ENCODE results near the gene ZBTB14.

ZBTB14 gene

DNA sequence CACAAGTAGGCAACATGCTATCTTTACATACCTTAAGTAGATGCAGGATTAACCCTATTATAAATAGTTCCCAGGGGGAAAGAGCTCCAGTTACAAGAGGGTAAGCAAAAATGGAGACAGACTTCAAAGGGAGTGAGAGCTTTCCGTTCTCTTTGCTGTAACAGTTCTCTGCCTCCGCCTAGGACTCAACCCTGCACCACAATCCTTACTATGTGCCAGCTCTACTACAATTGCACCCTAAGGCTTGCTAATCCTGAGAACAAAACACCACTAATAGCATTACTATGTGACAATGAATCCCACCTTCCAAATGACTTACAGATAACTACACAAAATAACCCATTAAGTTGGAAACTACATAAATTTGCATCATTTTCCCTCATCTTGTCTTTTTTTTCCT is 7.7 kb downstream of the ZBTB14 start:
- DNase-seq = no peak

DNA sequence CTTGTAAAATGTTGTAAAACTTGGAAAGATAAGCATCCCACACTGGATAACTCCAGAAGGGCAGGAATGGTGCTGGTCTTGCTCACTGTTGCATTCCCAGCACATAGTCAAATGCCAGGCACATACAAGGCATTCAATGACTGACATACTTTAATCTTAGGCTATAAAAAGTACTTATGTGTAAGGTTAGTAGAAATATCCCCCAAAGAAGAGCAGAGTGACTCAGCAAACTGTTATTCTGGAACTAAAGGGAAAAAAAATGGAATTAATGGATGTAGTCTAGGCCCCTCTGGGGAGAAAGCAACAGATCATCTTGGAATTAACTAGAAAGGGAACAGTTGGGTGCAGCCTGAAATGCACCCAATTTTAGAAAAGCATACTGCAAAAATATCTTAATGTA is 9.0 kb downstream of the ZBTB14 start:
- DNase-seq = no peak

DNA sequence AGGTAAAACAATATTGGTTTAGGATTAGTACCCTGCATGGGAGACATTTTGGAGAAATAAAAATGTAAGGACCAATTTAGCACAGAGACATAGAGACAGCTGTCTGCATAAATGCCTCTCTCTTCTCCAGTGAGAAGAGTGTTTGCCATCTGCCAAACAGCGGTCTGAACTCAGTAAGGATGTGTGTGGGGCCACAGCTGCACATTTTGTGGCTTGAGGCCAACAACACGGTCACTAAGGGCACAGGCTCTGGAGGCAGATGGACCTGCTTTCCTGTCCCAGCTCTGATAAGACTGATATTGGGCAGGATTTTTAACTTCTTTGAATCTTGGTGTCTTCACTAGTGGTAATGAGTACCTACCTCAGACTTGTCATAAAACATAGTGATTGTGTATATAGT is 10.2 kb downstream of the ZBTB14 start:
- peak; percentile 68 for DNase-seq

DNA sequence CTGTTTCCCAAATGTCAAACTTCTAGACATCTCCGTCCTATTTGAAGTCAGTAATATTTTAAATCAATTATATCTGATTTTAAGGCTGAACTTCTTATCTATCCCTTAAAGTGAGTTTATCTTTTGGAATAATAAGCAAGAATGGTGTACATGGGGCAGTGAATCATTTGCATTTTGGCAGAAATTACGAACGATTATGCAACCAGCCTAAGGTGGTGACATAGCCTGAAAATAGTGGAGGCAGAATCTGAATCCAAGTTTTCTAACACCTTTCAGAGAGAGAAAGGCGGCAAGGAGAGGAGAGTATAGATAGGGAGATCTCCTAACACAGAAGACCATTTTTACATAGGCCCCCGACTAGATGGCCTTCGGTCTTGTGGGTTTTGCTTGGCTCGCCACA is 10.7 kb downstream of the ZBTB14 start:
- no peak for DNase-seq

DNA sequence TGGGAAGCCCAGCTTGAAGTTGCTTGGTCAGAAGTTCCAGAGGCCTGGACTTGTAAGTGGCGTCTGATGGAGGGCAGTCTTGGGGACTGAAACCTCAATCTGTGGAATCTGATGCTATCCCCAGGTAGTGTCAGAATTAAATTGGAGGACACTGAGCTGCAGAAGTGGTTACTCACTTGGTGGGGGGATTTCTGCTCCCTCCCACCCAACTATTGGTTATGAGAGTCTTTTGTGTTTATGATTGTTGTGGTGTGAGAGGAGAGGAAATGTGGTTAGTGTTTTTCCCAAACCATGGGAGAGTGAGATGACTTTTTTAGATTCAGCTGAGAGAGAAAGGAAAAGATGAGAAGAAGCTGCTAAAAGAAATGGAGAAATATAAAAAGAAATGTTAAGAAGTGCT is 12.8 kb downstream of the ZBTB14 start:
- no peak for DNase-seq

DNA sequence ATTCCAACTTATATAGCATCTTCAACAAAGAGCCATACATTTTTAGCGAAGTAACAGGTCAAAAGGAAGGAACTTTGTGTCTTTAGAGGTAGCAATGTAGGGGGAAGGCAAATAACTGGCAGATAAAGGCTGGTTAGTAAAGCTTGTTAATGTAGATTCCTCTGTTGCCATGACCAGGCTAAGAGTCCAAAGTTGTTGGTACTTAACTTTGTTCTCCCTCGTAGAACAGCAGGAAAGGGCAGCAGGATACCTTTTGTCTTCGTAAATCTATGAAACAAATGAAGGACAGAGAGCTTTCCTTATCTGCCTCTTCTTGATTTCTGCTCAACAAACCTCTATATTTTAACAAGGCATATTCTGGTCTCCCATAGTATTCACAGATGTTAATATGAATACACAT is 18.6 kb downstream of the ZBTB14 start:
- DNase-seq = no peak

DNA sequence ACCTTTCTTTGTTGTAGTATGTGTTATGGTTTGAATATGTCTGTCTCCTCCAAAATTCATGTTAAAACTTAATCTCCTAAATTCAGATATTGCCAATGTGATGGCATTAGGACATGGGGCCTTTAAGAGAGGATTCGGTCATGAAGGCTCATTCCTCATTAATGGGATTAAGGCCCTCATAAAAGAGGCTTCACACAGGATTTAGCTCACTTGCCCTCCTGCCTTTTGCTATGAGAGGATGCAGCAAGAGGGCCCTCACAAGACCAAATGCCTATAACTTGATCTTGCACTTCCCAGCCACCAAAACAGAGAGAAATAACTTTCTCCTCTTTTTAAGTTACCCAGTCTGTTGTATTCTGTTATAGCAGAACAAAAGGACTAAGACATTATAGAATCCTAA is 19.7 kb downstream of the ZBTB14 start:
- DNase-seq = no peak

DNA sequence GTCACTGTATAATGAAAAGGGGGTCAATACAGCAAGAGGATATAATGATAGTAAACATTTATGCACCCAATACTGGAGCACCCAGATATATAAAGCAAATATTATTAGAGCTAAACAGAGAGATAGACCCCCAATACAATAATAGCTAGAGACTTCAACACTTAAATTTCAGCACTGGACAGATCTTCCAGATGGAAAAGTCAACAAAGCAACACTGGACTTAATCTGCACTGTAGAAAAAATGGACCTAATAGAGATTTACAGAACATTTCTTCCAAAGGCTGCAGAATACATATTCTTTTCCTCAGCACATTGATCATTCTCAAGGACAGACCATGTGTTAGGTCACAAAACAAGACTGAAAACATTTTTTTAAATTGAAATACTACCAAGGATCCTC is 26.7 kb downstream of the ZBTB14 start:
- DNase-seq = no peak

DNA sequence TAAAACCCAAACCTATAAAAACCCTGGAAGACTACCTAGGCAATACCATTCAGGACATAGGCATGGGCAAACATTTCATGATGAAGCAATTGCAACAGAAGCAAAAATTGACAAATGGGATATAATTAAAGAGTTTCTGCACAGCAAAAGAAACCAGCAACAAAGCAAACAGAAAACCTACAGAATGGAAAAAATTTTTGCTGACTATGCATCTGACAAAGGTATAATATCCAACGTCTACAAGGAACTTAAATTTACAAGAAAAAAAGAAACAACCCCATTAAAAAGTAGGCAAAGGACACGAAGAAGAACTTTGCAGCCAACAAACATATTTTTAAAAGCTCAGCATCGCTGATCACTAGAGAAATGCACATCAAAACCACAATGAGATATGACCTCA is 28.8 kb downstream of the ZBTB14 start:
- DNase-seq = no peak

DNA sequence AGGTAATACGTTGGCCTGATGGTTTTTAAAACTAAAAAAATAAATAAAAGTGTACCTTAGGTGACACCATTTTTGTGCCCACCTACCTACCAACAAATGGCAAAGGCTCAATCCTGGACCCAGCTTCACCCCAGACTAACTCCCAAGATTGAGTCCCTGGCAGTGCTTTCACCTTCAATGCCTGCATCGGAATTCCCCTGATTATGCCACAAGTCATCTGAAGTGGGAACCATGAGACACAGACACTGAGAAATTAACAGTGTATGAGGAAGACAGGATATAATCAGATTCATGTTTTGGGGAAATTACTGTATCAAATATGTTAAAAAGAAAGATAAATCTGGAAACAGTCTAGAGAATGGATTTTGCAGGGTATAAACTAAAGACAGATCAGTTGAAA is 41.6 kb downstream of the ZBTB14 start:
- DNase-seq = no peak

DNA sequence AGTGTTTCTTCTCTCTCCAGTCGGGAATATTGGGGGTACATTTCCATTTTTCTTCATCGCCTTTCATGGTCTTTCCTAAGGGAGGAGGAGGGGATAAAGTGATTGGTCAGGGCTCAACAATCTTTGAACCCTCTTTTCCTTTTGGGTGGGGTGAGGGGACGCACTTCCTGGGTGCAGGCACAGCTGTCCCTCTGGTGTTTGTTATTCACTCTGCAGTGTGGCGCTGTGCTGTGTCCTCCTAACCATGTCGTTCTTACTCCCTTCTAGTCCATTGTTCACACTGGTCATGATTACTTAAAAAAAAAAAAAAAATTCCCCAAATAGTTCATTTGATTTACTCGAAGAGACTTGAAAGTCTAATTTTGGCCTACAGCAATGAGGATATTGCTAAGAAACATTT is 44.4 kb downstream of the ZBTB14 start:
- no peak for DNase-seq

DNA sequence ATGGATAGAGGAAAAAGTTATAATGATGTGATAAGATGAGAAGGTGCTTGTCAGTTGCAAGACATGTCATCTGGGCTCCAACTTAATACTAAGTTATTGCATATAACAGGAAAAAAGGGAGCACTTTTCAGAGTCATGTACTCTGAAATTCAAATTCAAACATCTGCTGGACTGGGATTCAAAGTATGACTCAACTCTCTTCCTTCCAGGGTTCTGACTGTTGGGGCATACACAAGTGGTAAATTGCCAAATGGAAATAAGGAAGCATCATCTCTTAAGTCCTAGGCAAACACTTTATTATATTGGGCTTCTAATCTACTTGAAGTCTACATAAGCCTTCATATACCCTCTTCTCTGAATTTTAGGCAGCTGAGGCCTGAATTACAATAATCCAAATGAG is 44.9 kb downstream of the ZBTB14 start:
- DNase-seq = no peak

DNA sequence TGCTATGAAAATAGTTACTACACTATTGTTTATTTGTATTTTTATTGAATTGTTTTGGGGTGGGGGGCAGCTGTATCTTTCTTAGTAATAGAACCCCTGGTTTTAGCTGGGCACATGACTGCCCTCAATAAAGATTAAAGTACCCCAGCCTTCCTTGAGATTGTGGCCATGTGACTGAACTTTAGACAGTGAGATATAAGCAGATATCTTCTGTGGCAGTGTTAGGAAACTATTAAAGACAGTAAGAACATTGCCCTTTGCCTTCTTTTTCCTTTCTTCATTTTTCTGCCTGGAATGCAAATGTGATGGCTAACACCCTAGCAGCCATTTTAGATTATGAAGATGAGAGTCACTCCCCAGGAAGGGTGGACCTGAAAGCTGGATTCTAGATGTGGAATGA is 50.6 kb downstream of the ZBTB14 start:
- DNase-seq = no peak

DNA sequence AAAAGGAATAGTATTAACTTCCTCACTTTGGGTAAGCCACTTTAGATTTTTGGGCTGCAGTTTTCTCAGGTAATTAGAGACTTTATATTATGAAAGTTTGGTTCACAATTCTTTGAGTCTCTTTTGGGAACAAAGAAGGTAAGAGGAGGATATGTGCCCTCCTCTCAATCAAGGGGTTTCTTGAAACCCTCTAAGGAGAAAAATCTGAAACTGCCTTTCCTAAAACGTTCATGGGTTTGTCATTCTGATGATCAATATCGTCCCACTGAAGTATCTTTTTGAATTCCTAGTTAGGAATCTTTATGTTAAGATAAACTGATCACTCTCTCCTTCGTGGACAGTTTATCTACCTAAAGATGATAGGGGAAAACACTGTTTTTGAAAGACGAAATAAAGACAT is 56.1 kb downstream of the ZBTB14 start:
- DNase-seq = no peak
